K562 (cell line): ENCODE data around the gene SNU13. TPM values are rescaled to one million over a fixed set of nuclear protein-coding genes. Genes with fewer than 3 reads are reported as not detected.

Source experiments
- C11orf30 ChIP-seq: fragments of 450-650 bp; IDR thresholded peaks from 2 replicates; pipeline ENCODE4 v1.6.1; 2016; ENCODE audit warnings: low read depth, mild to moderate bottlenecking
- HMG20B ChIP-seq: fragments of 250-450 bp; sonication (Bioruptor Pico); IDR thresholded peaks from 2 replicates; pipeline ENCODE4 v1.5.0; 2021; ENCODE audit warnings: mild to moderate bottlenecking
- HNRNPLL ChIP-seq: fragments of 200-400 bp; formaldehyde crosslinking; IDR thresholded peaks from 2 replicates; pipeline ENCODE4 v1.6.1; 2017; ENCODE audit warnings: low read length, low read depth, mild to moderate bottlenecking; ENCODE audit not compliant: poor library complexity, severe bottlenecking
- LARP7 ChIP-seq: fragments of 450-650 bp; IDR thresholded peaks from 2 replicates; pipeline ENCODE4 v1.6.1; 2016
- NCOA1 ChIP-seq: fragments of 450-650 bp; IDR thresholded peaks from 2 replicates; pipeline ENCODE4 v1.6.1; 2016; ENCODE audit warnings: low read depth
- PHB2 ChIP-seq: fragments of 450-650 bp; IDR thresholded peaks from 2 replicates; pipeline ENCODE4 v1.6.1; 2017; ENCODE audit warnings: low read depth
- RBM25 ChIP-seq: fragments of 200-400 bp; formaldehyde crosslinking; IDR thresholded peaks from 2 replicates; pipeline ENCODE4 v1.6.1; 2018; ENCODE audit warnings: low read length, low read depth, moderate library complexity; ENCODE audit not compliant: severe bottlenecking
- ZBTB17 ChIP-seq: fragments of 450-650 bp; formaldehyde crosslinking; IDR thresholded peaks from 2 replicates; pipeline ENCODE4 v1.4.0; 2020; ENCODE audit warnings: mild to moderate bottlenecking
- ZFPM2 ChIP-seq: fragments of 250-450 bp; sonication (Bioruptor Pico); IDR thresholded peaks from 2 replicates; pipeline ENCODE4 v1.5.1; 2022; ENCODE audit warnings: mild to moderate bottlenecking
- ZNF143 ChIP-seq: sonication (generic); formaldehyde crosslinking; IDR thresholded peaks from 2 replicates; pipeline ENCODE4 v1.9.0; 2022; ENCODE audit warnings: mild to moderate bottlenecking, missing genetic modification reagents
- polyA plus RNA-seq, 8 experiments: library from polyadenylated mRNA; depleted of rRNA in 4 of 8; stranded (reverse) in 5 of 8; unstranded in 3 of 8; fragments of >200 nt; fragmentation: Nextera tagmentation in 2 of 8; fragmentation: Illumina TruSeq in 1 of 8; extraction: Ambion mirVana in 2 of 8; extraction: Trizol in 1 of 8; gene quantifications; 2 replicates each; pipeline versions ENCODE4 v1.2.1 to v1.2.3, GENCODE V29; 2011 to 2014; ENCODE audit warnings: inconsistent platforms in 1 of 8, missing spikeins in 1 of 8
- total RNA-seq, 7 experiments: library from RNA; depleted of rRNA in 6 of 7; stranded (reverse); fragments of >200 nt in 6 of 7; fragmentation: Illumina TruSeq in 2 of 7; extraction: Trizol in 2 of 7; gene quantifications; 2 replicates each; pipeline versions ENCODE4 v1.2.1 to v1.2.3, GENCODE V29; 2011 to 2021; ENCODE audit warnings: low replicate concordance in 1 of 7
- TF ChIP-seq, protein P1 (sequence below): sonication (generic); formaldehyde crosslinking; IDR thresholded peaks from 2 replicates; pipeline ENCODE4 v1.8.0; 2022; ENCODE audit warnings: missing genetic modification reagents, mild to moderate bottlenecking, borderline replicate concordance
- TF ChIP-seq, protein P2 (sequence below): fragments of 200-800 bp; sonication (Bioruptor generic); IDR thresholded peaks from 2 replicates; pipeline ENCODE4 v1.6.1; 2017; ENCODE audit warnings: missing genetic modification characterization, missing compliant biosample characterization
- TF ChIP-seq, protein P3 (sequence below): fragments of 450-650 bp; IDR thresholded peaks from 2 replicates; pipeline ENCODE4 v1.6.1; 2017; ENCODE audit warnings: antibody characterized with exemption, mild to moderate bottlenecking

SNU13 gene
- total and polyA plus RNA-seq, 9 of the 15 experiments (the other 6 are each of a cell fraction or from before 2014, with no cell fraction given) = 185 to 981 (median 283) TPM

DNA sequence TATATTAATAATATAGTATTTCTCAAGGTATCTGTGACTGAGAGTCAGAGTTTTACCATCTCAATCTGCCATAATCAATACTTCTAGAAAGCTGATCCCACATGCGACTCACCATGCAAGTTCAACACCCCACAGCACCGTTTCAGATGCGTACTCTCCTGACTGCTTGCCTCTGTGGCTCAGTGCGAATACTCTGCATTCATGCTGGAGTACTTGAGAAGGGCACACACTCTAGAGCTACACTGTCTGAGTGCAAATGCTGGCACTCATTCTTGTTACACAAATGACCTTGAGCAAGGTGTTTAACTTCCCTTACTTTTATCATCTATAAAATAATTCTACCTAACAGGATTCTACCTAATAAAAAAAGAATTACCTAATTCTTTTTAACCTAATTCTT is 12.5 kb downstream of the SNU13 start (continued):
- TF ChIP-seq, protein P1, sequence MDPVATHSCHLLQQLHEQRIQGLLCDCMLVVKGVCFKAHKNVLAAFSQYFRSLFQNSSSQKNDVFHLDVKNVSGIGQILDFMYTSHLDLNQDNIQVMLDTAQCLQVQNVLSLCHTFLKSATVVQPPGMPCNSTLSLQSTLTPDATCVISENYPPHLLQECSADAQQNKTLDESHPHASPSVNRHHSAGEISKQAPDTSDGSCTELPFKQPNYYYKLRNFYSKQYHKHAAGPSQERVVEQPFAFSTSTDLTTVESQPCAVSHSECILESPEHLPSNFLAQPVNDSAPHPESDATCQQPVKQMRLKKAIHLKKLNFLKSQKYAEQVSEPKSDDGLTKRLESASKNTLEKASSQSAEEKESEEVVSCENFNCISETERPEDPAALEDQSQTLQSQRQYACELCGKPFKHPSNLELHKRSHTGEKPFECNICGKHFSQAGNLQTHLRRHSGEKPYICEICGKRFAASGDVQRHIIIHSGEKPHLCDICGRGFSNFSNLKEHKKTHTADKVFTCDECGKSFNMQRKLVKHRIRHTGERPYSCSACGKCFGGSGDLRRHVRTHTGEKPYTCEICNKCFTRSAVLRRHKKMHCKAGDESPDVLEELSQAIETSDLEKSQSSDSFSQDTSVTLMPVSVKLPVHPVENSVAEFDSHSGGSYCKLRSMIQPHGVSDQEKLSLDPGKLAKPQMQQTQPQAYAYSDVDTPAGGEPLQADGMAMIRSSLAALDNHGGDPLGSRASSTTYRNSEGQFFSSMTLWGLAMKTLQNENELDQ = no peak
- no peak for TF ChIP-seq NCOA1
- TF ChIP-seq ZBTB17 (CRISPR knock-in tag) = no peak
- no peak for TF ChIP-seq PHB2
- TF ChIP-seq, protein P2, sequence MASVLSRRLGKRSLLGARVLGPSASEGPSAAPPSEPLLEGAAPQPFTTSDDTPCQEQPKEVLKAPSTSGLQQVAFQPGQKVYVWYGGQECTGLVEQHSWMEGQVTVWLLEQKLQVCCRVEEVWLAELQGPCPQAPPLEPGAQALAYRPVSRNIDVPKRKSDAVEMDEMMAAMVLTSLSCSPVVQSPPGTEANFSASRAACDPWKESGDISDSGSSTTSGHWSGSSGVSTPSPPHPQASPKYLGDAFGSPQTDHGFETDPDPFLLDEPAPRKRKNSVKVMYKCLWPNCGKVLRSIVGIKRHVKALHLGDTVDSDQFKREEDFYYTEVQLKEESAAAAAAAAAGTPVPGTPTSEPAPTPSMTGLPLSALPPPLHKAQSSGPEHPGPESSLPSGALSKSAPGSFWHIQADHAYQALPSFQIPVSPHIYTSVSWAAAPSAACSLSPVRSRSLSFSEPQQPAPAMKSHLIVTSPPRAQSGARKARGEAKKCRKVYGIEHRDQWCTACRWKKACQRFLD (CRISPR knock-in tag) = no peak
- no peak for TF ChIP-seq LARP7
- TF ChIP-seq C11orf30 = no peak
- no peak for TF ChIP-seq RBM25
- TF ChIP-seq HMG20B (CRISPR knock-in tag) = no peak
- TF ChIP-seq, protein P3, sequence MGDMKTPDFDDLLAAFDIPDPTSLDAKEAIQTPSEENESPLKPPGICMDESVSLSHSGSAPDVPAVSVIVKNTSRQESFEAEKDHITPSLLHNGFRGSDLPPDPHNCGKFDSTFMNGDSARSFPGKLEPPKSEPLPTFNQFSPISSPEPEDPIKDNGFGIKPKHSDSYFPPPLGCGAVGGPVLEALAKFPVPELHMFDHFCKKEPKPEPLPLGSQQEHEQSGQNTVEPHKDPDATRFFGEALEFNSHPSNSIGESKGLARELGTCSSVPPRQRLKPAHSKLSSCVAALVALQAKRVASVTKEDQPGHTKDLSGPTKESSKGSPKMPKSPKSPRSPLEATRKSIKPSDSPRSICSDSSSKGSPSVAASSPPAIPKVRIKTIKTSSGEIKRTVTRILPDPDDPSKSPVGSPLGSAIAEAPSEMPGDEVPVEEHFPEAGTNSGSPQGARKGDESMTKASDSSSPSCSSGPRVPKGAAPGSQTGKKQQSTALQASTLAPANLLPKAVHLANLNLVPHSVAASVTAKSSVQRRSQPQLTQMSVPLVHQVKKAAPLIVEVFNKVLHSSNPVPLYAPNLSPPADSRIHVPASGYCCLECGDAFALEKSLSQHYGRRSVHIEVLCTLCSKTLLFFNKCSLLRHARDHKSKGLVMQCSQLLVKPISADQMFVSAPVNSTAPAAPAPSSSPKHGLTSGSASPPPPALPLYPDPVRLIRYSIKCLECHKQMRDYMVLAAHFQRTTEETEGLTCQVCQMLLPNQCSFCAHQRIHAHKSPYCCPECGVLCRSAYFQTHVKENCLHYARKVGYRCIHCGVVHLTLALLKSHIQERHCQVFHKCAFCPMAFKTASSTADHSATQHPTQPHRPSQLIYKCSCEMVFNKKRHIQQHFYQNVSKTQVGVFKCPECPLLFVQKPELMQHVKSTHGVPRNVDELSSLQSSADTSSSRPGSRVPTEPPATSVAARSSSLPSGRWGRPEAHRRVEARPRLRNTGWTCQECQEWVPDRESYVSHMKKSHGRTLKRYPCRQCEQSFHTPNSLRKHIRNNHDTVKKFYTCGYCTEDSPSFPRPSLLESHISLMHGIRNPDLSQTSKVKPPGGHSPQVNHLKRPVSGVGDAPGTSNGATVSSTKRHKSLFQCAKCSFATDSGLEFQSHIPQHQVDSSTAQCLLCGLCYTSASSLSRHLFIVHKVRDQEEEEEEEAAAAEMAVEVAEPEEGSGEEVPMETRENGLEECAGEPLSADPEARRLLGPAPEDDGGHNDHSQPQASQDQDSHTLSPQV = no peak
- no peak for TF ChIP-seq ZNF143
- no peak for TF ChIP-seq ZFPM2
- TF ChIP-seq HNRNPLL = no peak
